HuH-7.5 (cell line): ENCODE measurements around the gene ERFE.

Source experiments
- DNase-seq: peaks from one replicate; pipeline ENCODE4 v3.0.0; 2011; ENCODE audit warnings: low spot score

The ERFE gene

GRCh38 chr2:238155761-238156694 is 2.7 kb upstream of the ERFE start:
- DNase-seq: no peak

- no peak for DNase-seq
Observed at GRCh38 chr2:238157506-238158017, 1.2 kb upstream of the ERFE start.

GRCh38 chr2:238158018-238158508 is 707 bp upstream of the ERFE start:
- no peak for DNase-seq

- DNase-seq: peak; percentile 79
Observed at GRCh38 chr2:238159071-238159539, 335 bp downstream of the ERFE start.

- no peak for DNase-seq
Observed at GRCh38 chr2:238159661-238160205, 963 bp downstream of the ERFE start.

- peak; percentile 68 for DNase-seq
Observed at GRCh38 chr2:238160206-238161129, 1.7 kb downstream of the ERFE start.

GRCh38 chr2:238161291-238162051 is 2.7 kb downstream of the ERFE start:
- DNase-seq: no peak

- DNase-seq: peak; percentile 11
Observed at GRCh38 chr2:238162251-238162845, 3.6 kb downstream of the ERFE start.

- peak; percentile 10 for DNase-seq
Observed at GRCh38 chr2:238162846-238163441, 4.2 kb downstream of the ERFE start.

- peak; percentile 5 for DNase-seq
Observed at GRCh38 chr2:238163481-238164198, 4.9 kb downstream of the ERFE start.

GRCh38 chr2:238164906-238165287 is 6.1 kb downstream of the ERFE start:
- no peak for DNase-seq

- DNase-seq: no peak
Observed at GRCh38 chr2:238165288-238165921, 6.6 kb downstream of the ERFE start.

- DNase-seq: no peak
Observed at GRCh38 chr2:238166391-238167343, 7.9 kb downstream of the ERFE start.

- DNase-seq: no peak
Observed at GRCh38 chr2:238167344-238167715, 8.6 kb downstream of the ERFE start.

GRCh38 chr2:238167761-238168160 is 9.0 kb downstream of the ERFE start:
- DNase-seq: no peak

- no peak for DNase-seq
Observed at GRCh38 chr2:238168196-238169047, 9.7 kb downstream of the ERFE start.
